H1 (cell line): ENCODE data around the gene SH3RF3.

ENCODE experiments used
- EP300 ChIP-seq, 2 experiments: IDR thresholded peaks; 1 replicate in 1 of 2; 2 replicates in 1 of 2; pipeline ENCODE4 v1.6.1; 2011 to 2012; ENCODE audit warnings: low read depth in 2 of 2, low read length in 2 of 2, mild to moderate bottlenecking in 2 of 2, borderline replicate concordance in 1 of 2, inconsistent platforms in 1 of 2, moderate library complexity in 1 of 2
- FOSL1 ChIP-seq: IDR thresholded peaks from 2 replicates; pipeline ENCODE4 v1.6.1; 2011; ENCODE audit warnings: mild to moderate bottlenecking, low read depth, low read length, moderate library complexity; ENCODE audit not compliant: insufficient read depth
- JUND ChIP-seq: IDR thresholded peaks from 2 replicates; pipeline ENCODE4 v1.6.1; 2011; ENCODE audit warnings: mild to moderate bottlenecking, improper control_type of control experiment, low read length
- NANOG ChIP-seq: IDR thresholded peaks from 2 replicates; pipeline ENCODE4 v1.6.1; 2011; ENCODE audit warnings: low read length, low read depth, mild to moderate bottlenecking, inconsistent platforms; ENCODE audit not compliant: insufficient read depth, poor library complexity, severe bottlenecking
- POLR2AphosphoS5 ChIP-seq: IDR thresholded peaks from 2 replicates; pipeline ENCODE4 v1.6.1; 2011; ENCODE audit warnings: low read depth, low read length
- RAD21 ChIP-seq, 2 experiments: IDR thresholded peaks in 1 of 2; conservative IDR thresholded peaks in 1 of 2; 2 replicates each; pipeline ENCODE4 v1.6.1; 2011; ENCODE audit warnings: low read depth in 2 of 2, low read length in 2 of 2, improper control_type of control experiment in 1 of 2, inconsistent platforms in 1 of 2, mild to moderate bottlenecking in 1 of 2, moderate library complexity in 1 of 2
- RFX5 ChIP-seq: IDR thresholded peaks from 2 replicates; pipeline ENCODE4 v1.6.1; 2011; ENCODE audit warnings: low read depth, low read length, improper control_type of control experiment, borderline replicate concordance
- TAF1 ChIP-seq: IDR thresholded peaks from 2 replicates; pipeline ENCODE4 v1.6.1; 2011; ENCODE audit warnings: mild to moderate bottlenecking, low read depth, low read length
- ZNF274 ChIP-seq: IDR thresholded peaks from 2 replicates; pipeline ENCODE4 v1.7.0; 2012; ENCODE audit warnings: low read length, borderline replicate concordance; ENCODE audit errors: extremely low read depth
- TF ChIP-seq, protein P1 (sequence below), 3 experiments: IDR thresholded peaks; 1 replicate in 2 of 3; 2 replicates in 1 of 3; pipeline versions ENCODE4 v1.5.1 to v1.6.1; 2011; ENCODE audit warnings: low read length in 3 of 3, mild to moderate bottlenecking in 3 of 3, inconsistent platforms in 2 of 3, low read depth in 1 of 3, moderate library complexity in 1 of 3; ENCODE audit not compliant: insufficient read depth in 1 of 3; ENCODE audit errors: control extremely low read depth in 1 of 3
- TF ChIP-seq, protein P2 (sequence below): IDR thresholded peaks from 2 replicates; pipeline ENCODE4 v1.6.1; 2012; ENCODE audit warnings: inconsistent platforms

DNA sequence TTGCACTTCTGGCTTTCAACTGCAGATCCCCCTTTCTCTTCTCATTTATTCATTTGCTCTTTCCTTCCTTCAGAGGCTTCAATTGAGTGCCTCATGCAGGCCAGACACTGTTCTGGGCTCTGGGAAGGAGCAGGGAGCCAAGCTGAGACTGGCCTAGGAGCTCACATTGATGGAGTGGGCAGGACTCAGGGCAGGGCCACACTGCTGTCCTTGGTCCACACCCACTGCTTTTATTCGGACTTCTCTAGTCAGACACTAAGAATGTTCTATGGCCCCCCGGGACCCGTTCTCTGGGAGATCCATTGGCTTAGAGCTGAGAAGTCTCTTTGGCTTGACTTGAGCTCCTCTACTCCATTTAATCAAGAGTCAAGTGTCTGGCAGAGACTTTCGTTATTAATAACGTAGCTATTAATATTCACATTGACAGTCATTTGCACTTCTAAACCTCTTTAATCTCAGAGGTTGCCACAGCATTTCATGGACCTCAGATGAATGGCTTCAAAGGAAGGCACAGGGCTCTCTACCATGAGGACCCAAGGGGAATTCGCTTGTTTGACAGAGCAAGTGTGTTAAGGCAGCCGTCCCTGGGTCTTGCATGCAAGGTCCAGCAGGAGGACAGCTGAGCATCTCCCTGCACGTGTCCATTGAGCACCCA is 20.1 kb downstream of the SH3RF3 start:
- TF ChIP-seq ZNF274 (no peak), EP300 (IDR thresholded peaks at IDR 0.05; ENCODE audit: borderline replicate concordance in 1 of 2, low read depth in 2 of 2, low read length in 2 of 2) (no peak), NANOG (no peak), RAD21 (IDR thresholded peaks at IDR 0.05 in 1 of 2, conservative IDR thresholded peaks at IDR 0.05 in 1 of 2; ENCODE audit: low read depth in 2 of 2, low read length in 2 of 2) (no peak), TAF1 (no peak), RFX5 (no peak), JUND (no peak), POLR2AphosphoS5 (no peak), FOSL1 (no peak)
- TF ChIP-seq, protein P1, sequence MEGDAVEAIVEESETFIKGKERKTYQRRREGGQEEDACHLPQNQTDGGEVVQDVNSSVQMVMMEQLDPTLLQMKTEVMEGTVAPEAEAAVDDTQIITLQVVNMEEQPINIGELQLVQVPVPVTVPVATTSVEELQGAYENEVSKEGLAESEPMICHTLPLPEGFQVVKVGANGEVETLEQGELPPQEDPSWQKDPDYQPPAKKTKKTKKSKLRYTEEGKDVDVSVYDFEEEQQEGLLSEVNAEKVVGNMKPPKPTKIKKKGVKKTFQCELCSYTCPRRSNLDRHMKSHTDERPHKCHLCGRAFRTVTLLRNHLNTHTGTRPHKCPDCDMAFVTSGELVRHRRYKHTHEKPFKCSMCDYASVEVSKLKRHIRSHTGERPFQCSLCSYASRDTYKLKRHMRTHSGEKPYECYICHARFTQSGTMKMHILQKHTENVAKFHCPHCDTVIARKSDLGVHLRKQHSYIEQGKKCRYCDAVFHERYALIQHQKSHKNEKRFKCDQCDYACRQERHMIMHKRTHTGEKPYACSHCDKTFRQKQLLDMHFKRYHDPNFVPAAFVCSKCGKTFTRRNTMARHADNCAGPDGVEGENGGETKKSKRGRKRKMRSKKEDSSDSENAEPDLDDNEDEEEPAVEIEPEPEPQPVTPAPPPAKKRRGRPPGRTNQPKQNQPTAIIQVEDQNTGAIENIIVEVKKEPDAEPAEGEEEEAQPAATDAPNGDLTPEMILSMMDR (IDR thresholded peaks at IDR 0.05; ENCODE audit: control extremely low read depth in 1 of 3, insufficient read depth in 1 of 3, low read depth in 1 of 3, low read length in 3 of 3): no peak
- TF ChIP-seq, protein P2, sequence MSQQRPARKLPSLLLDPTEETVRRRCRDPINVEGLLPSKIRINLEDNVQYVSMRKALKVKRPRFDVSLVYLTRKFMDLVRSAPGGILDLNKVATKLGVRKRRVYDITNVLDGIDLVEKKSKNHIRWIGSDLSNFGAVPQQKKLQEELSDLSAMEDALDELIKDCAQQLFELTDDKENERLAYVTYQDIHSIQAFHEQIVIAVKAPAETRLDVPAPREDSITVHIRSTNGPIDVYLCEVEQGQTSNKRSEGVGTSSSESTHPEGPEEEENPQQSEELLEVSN: no peak
